HepG2 (cell line): Measurements from ENCODE around the gene ARMH1. TPM values are rescaled to one million over a fixed set of nuclear protein-coding genes. Genes with fewer than 3 reads are reported as not detected.

Source experiments
- ATAD3A ChIP-seq: sonication (generic); formaldehyde crosslinking; IDR thresholded peaks from 2 replicates; pipeline ENCODE4 v1.4.0; 2020; ENCODE audit warnings: missing genetic modification reagents
- FIP1L1 ChIP-seq: fragments of 200-400 bp; formaldehyde crosslinking; IDR thresholded peaks from 2 replicates; pipeline ENCODE4 v1.6.1; 2018; ENCODE audit warnings: low read depth, mild to moderate bottlenecking, low read length, moderate library complexity, borderline replicate concordance; ENCODE audit not compliant: insufficient read depth
- FOXP4 ChIP-seq: sonication (generic); formaldehyde crosslinking; IDR thresholded peaks from 2 replicates; pipeline ENCODE4 v1.4.0; 2020; ENCODE audit warnings: missing genetic modification reagents
- GZF1 ChIP-seq: sonication (generic); formaldehyde crosslinking; IDR thresholded peaks from 2 replicates; pipeline ENCODE4 v1.5.1; 2020; ENCODE audit warnings: mild to moderate bottlenecking, missing genetic modification reagents
- MAFK ChIP-seq, 2 experiments: IDR thresholded peaks in 1 of 2; conservative IDR thresholded peaks in 1 of 2; 2 replicates each; pipeline ENCODE4 v1.6.1; 2011; ENCODE audit warnings: improper control_type of control experiment in 2 of 2, low read length in 2 of 2
- U2AF2 ChIP-seq: fragments of 200-400 bp; formaldehyde crosslinking; IDR thresholded peaks from 2 replicates; pipeline ENCODE4 v1.6.1; 2017; ENCODE audit warnings: low read depth, mild to moderate bottlenecking, low read length
- ZBTB21 ChIP-seq: sonication (generic); formaldehyde crosslinking; IDR thresholded peaks from 2 replicates; pipeline ENCODE4 v1.4.0; 2020; ENCODE audit warnings: missing genetic modification reagents
- ZNF20 ChIP-seq: sonication (generic); formaldehyde crosslinking; IDR thresholded peaks from 2 replicates; pipeline ENCODE4 v1.4.0; 2020; ENCODE audit warnings: mild to moderate bottlenecking, moderate library complexity, missing genetic modification reagents
- ZNF350 ChIP-seq: sonication (generic); formaldehyde crosslinking; IDR thresholded peaks from 2 replicates; pipeline ENCODE4 v1.4.0; 2020; ENCODE audit warnings: mild to moderate bottlenecking, low read depth, missing genetic modification reagents, borderline replicate concordance
- ZNF652 ChIP-seq: IDR thresholded peaks from 2 replicates; pipeline ENCODE4 v1.6.1; 2016; ENCODE audit warnings: low read depth, borderline replicate concordance
- ZNF777 ChIP-seq: sonication (generic); formaldehyde crosslinking; IDR thresholded peaks from 2 replicates; pipeline ENCODE4 v1.4.0; 2020; ENCODE audit warnings: missing genetic modification reagents
- polyA plus RNA-seq, 8 experiments: library from polyadenylated mRNA; depleted of rRNA in 3 of 8; stranded (reverse) in 7 of 8; unstranded in 1 of 8; fragments of >200 nt; fragmentation: Illumina TruSeq in 4 of 8; extraction: Trizol in 4 of 8; gene quantifications; 2 replicates each; pipeline versions ENCODE4 v1.2.1 to v1.2.3, GENCODE V29; 2011 to 2016; ENCODE audit warnings: low read depth in 4 of 8, missing spikeins in 1 of 8, mixed read lengths in 1 of 8; ENCODE audit not compliant: insufficient read depth in 1 of 8
- total RNA-seq, 5 experiments: library from RNA; depleted of rRNA; stranded (reverse); fragments of >200 nt; fragmentation: Illumina TruSeq; extraction: Trizol; gene quantifications; 2 replicates each; pipeline ENCODE4 v1.2.3, GENCODE V29; 2016; ENCODE audit warnings: low read depth in 1 of 5
- TF ChIP-seq, protein P1 (sequence below): IDR thresholded peaks from 2 replicates; pipeline ENCODE4 v1.6.1; 2012; ENCODE audit warnings: low read depth, low read length, improper control_type of control experiment
- TF ChIP-seq, protein P2 (sequence below): sonication (generic); formaldehyde crosslinking; IDR thresholded peaks from 2 replicates; pipeline ENCODE4 v1.5.0; 2020; ENCODE audit warnings: mild to moderate bottlenecking, missing genetic modification reagents
- TF ChIP-seq, protein P3 (sequence below): IDR thresholded peaks from 2 replicates; pipeline ENCODE4 v1.6.1; 2016; ENCODE audit warnings: low read depth, missing genetic modification reagents, missing compliant biosample characterization

ARMH1 gene
- total and polyA plus RNA-seq, 2 of the 13 experiments (the other 11 are each of a cell fraction or from before 2014, with no cell fraction given), result 0.69 TPM; not detected in 1

- TF ChIP-seq FOXP4 (CRISPR knock-in tag) (peak; percentile 71), FIP1L1 (no peak), MAFK (conservative IDR thresholded peaks at IDR 0.05 in 1 of 2, IDR thresholded peaks at IDR 0.05 in 1 of 2; ENCODE audit: low read length in 2 of 2) (no peak), ZNF652 (CRISPR knock-in tag) (peak; percentile 51; the same call in 1 of the 2 replicates), ZNF350 (CRISPR knock-in tag) (0 out of 2 replicates have a peak, but pooled peaks have one; percentile 42), U2AF2 (no peak), ZBTB21 (CRISPR knock-in tag) (peak; percentile 33; the same call in 1 of the 2 replicates), ATAD3A (CRISPR knock-in tag) (no peak), ZNF777 (CRISPR knock-in tag) (no peak), GZF1 (CRISPR knock-in tag) (no peak), ZNF20 (CRISPR knock-in tag) (no peak)
- TF ChIP-seq, protein P1, sequence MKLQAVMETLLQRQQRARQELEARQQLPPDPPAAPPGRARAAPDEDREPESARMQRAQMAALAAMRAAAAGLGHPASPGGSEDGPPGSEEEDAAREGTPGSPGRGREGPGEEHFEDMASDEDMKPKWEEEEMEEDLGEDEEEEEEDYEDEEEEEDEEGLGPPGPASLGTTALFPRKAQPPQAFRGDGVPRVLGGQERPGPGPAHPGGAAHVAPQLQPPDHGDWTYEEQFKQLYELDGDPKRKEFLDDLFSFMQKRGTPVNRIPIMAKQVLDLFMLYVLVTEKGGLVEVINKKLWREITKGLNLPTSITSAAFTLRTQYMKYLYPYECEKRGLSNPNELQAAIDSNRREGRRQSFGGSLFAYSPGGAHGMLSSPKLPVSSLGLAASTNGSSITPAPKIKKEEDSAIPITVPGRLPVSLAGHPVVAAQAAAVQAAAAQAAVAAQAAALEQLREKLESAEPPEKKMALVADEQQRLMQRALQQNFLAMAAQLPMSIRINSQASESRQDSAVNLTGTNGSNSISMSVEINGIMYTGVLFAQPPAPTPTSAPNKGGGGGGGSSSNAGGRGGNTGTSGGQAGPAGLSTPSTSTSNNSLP, result peak; percentile 10; the same call in 1 of the 2 replicates
- TF ChIP-seq, protein P2, sequence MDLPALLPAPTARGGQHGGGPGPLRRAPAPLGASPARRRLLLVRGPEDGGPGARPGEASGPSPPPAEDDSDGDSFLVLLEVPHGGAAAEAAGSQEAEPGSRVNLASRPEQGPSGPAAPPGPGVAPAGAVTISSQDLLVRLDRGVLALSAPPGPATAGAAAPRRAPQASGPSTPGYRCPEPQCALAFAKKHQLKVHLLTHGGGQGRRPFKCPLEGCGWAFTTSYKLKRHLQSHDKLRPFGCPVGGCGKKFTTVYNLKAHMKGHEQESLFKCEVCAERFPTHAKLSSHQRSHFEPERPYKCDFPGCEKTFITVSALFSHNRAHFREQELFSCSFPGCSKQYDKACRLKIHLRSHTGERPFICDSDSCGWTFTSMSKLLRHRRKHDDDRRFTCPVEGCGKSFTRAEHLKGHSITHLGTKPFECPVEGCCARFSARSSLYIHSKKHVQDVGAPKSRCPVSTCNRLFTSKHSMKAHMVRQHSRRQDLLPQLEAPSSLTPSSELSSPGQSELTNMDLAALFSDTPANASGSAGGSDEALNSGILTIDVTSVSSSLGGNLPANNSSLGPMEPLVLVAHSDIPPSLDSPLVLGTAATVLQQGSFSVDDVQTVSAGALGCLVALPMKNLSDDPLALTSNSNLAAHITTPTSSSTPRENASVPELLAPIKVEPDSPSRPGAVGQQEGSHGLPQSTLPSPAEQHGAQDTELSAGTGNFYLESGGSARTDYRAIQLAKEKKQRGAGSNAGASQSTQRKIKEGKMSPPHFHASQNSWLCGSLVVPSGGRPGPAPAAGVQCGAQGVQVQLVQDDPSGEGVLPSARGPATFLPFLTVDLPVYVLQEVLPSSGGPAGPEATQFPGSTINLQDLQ (CRISPR knock-in tag), result no peak; the same call in 1 of the 2 replicates
- TF ChIP-seq, protein P3, sequence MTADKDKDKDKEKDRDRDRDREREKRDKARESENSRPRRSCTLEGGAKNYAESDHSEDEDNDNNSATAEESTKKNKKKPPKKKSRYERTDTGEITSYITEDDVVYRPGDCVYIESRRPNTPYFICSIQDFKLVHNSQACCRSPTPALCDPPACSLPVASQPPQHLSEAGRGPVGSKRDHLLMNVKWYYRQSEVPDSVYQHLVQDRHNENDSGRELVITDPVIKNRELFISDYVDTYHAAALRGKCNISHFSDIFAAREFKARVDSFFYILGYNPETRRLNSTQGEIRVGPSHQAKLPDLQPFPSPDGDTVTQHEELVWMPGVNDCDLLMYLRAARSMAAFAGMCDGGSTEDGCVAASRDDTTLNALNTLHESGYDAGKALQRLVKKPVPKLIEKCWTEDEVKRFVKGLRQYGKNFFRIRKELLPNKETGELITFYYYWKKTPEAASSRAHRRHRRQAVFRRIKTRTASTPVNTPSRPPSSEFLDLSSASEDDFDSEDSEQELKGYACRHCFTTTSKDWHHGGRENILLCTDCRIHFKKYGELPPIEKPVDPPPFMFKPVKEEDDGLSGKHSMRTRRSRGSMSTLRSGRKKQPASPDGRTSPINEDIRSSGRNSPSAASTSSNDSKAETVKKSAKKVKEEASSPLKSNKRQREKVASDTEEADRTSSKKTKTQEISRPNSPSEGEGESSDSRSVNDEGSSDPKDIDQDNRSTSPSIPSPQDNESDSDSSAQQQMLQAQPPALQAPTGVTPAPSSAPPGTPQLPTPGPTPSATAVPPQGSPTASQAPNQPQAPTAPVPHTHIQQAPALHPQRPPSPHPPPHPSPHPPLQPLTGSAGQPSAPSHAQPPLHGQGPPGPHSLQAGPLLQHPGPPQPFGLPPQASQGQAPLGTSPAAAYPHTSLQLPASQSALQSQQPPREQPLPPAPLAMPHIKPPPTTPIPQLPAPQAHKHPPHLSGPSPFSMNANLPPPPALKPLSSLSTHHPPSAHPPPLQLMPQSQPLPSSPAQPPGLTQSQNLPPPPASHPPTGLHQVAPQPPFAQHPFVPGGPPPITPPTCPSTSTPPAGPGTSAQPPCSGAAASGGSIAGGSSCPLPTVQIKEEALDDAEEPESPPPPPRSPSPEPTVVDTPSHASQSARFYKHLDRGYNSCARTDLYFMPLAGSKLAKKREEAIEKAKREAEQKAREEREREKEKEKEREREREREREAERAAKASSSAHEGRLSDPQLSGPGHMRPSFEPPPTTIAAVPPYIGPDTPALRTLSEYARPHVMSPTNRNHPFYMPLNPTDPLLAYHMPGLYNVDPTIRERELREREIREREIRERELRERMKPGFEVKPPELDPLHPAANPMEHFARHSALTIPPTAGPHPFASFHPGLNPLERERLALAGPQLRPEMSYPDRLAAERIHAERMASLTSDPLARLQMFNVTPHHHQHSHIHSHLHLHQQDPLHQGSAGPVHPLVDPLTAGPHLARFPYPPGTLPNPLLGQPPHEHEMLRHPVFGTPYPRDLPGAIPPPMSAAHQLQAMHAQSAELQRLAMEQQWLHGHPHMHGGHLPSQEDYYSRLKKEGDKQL (CRISPR knock-in tag), result 0 out of 2 replicates have a peak, but pooled peaks have one; percentile 78
Measured at GRCh38 chr1:44721485-44722361, 47.2 kb downstream of the ARMH1 start (continued).
